Activated CD4-positive, alpha-beta T cell treated with anti-CD3 and anti-CD28 coated beads, Interleukin-2, Interleukin-4, amounts not matched to agents 100 ng/mL and 50 ng/mL, durations not matched to agents 16 hours and 8 hours (primary cell): ENCODE measurements around the gene ZNF189.

Experiments
- DNase-seq: peaks from one replicate; pipeline ENCODE4 v3.0.0-alpha.2; 2020; ENCODE audit warnings: low spot score

Gene ZNF189

GRCh38 chr9:101398068-101398929, at the start of gene ZNF189, which contains the start of gene MRPL50:
ZNF189 (plus strand) TSS chr9:101398851; CDS start chr9:101399157, 306 bp downstream.
MRPL50 (minus strand) TSS chr9:101398618; CDS start chr9:101398592, 26 bp downstream.
- peak; percentile 99 for DNase-seq

GRCh38 chr9:101350285-101350684, 48.4 kb upstream of the ZNF189 start:
- no peak for DNase-seq

GRCh38 chr9:101352892-101353463, 45.7 kb upstream of the ZNF189 start:
- no peak for DNase-seq

GRCh38 chr9:101353683-101354082, 45.0 kb upstream of the ZNF189 start:
- DNase-seq, result no peak

GRCh38 chr9:101354143-101354764, 44.4 kb upstream of the ZNF189 start:
- DNase-seq, result no peak

- DNase-seq, result no peak
These were observed 43.6 kb upstream of the ZNF189 start for GRCh38 chr9:101354765-101355708.

- DNase-seq, result no peak
These were observed 42.0 kb upstream of the ZNF189 start for GRCh38 chr9:101356619-101357018.

GRCh38 chr9:101359679-101360078, 39.0 kb upstream of the ZNF189 start:
- no peak for DNase-seq

GRCh38 chr9:101360647-101361046, 38.0 kb upstream of the ZNF189 start:
- no peak for DNase-seq

- DNase-seq, result no peak
These were observed 36.2 kb upstream of the ZNF189 start for GRCh38 chr9:101362450-101362849.

- DNase-seq, result no peak
These were observed 33.5 kb upstream of the ZNF189 start for GRCh38 chr9:101365181-101365580.

- no peak for DNase-seq
These were observed 32.5 kb upstream of the ZNF189 start for GRCh38 chr9:101366038-101366756.

- DNase-seq, result no peak
These were observed 31.3 kb upstream of the ZNF189 start for GRCh38 chr9:101367323-101367722.

GRCh38 chr9:101369286-101369685, 29.4 kb upstream of the ZNF189 start:
- no peak for DNase-seq

- no peak for DNase-seq
These were observed 28.6 kb upstream of the ZNF189 start for GRCh38 chr9:101369884-101370531.

GRCh38 chr9:101371813-101372212, 26.8 kb upstream of the ZNF189 start:
- DNase-seq, result no peak

GRCh38 chr9:101372327-101373118, 26.1 kb upstream of the ZNF189 start:
- DNase-seq, result no peak

- DNase-seq, result no peak
These were observed 23.1 kb upstream of the ZNF189 start for GRCh38 chr9:101375546-101375945.

- no peak for DNase-seq
These were observed 22.4 kb upstream of the ZNF189 start for GRCh38 chr9:101376111-101376848.
